ENCODE results near the gene CARF. TPM values are rescaled to one million over a fixed set of nuclear protein-coding genes. Genes with fewer than 3 reads are reported as not detected.

Gene CARF
- total and polyA plus RNA-seq, 2 donors (not counting 1 experiment from before 2014, with no cell fraction given) = 11.3 to 27.5 TPM

- DNase-seq (no peak), ATAC-seq (ENCODE audit: low read depth) (no peak)
- peaks cover 5% of the 10 kb centered on the region for H3K9me3 Mint-ChIP-seq (ENCODE audit: insufficient read depth)
- ChIA-PET POLR2A (no interaction called here), CTCF (interaction anchor here (1.2 kb wide), 1 partner anchor 9 kb away, joined by 3 read pairs; no protein-coding TSS in a partner anchor)
- Histone ChIP-seq H3K36me3 (replicated peaks in 1 of 2; ENCODE audit: control extremely low read depth in 1 of 2, control insufficient read depth in 1 of 2, extremely low read depth in 1 of 2, insufficient read depth in 2 of 2, low read length in 1 of 2) (peaks cover 8 to 22% of the 10 kb centered on the region in 2 experiments), H2AFZ (ENCODE audit: insufficient read depth, low read depth, low read length, poor library complexity, severe bottlenecking) (no peak overlapping the region), H4K20me1 (ENCODE audit: control insufficient read depth, insufficient read depth, low read length, poor library complexity, severe bottlenecking) (no peaks in the 10 kb centered on the region), H3K4me2 (replicated peaks; ENCODE audit: low read depth, low read length, poor library complexity, severe bottlenecking) (no peak overlapping the region), H3K79me2 (ENCODE audit: control insufficient read depth, insufficient read depth, low read length) (no peaks in the 10 kb centered on the region), H3K27ac (ENCODE audit: low read length in 2 of 2) (no peak overlapping the region), H3K4me3 (ENCODE audit: control extremely low read depth in 1 of 5, extremely low read depth in 1 of 5, insufficient read depth in 1 of 5, low read depth in 2 of 5, low read length in 4 of 5) (no peak overlapping the region), H3K9ac (ENCODE audit: low read length) (no peak overlapping the region), H3K9me3 (ENCODE audit: control extremely low read depth in 1 of 3, control insufficient read depth in 2 of 3, insufficient read depth in 1 of 3, low read length in 2 of 3) (peaks cover 0 to 3% (median 0%) of the 10 kb centered on the region in 3 donors), H3K4me1 (ENCODE audit: control insufficient read depth in 2 of 2, insufficient read depth in 2 of 2, low read length in 2 of 2) (no peaks in the 10 kb centered on the region), H3K27me3 (replicated peaks in 1 of 4; ENCODE audit: control extremely low read depth in 1 of 4, control insufficient read depth in 3 of 4, insufficient read depth in 4 of 4, low read length in 3 of 4) (no peaks in the 10 kb centered on the region)
- no CpG with 5 or more reads among the region's 4 CpGs for WGBS (ENCODE audit: insufficient coverage)
- no peak for TF ChIP-seq EZH2 (IDR thresholded peaks at IDR 0.05; ENCODE audit: borderline replicate concordance, insufficient read depth, low read depth, low read length, poor library complexity, severe bottlenecking)
- TF ChIP-seq CTCF (IDR thresholded peaks at IDR 0.05) = no peak
- no peak overlapping the region for H3K27ac Mint-ChIP-seq
- H3K4me3 Mint-ChIP-seq = no peak overlapping the region
- intact Hi-C loops (cut with micrococcal nuclease) = no loop called here
- no peaks in the 10 kb centered on the region for H3K4me1 Mint-ChIP-seq
- H3K27me3 Mint-ChIP-seq = no peaks in the 10 kb centered on the region
These were observed 29.7 kb downstream of the CARF start for GRCh38 chr2:202941771-202942170.

GRCh38 chr2:202944408-202944807 lies 32.3 kb downstream of the CARF start:
- Mint-ChIP-seq H3K9me3 (ENCODE audit: insufficient read depth) (peaks cover 10% of the 10 kb centered on the region), H3K27ac (no peak overlapping the region), H3K27me3 (no peaks in the 10 kb centered on the region), H3K4me1 (no peaks in the 10 kb centered on the region), H3K4me3 (no peak overlapping the region)
- TF ChIP-seq CTCF (IDR thresholded peaks at IDR 0.05) = no peak
- no peak for TF ChIP-seq EZH2 (IDR thresholded peaks at IDR 0.05; ENCODE audit: borderline replicate concordance, insufficient read depth, low read depth, low read length, poor library complexity, severe bottlenecking)
- no CpG with 5 or more reads among the region's 1 CpG for WGBS (ENCODE audit: insufficient coverage)
- no peak overlapping the region for H2AFZ ChIP-seq (ENCODE audit: insufficient read depth, low read depth, low read length, poor library complexity, severe bottlenecking)
- intact Hi-C loops (cut with micrococcal nuclease) = no loop called here
- peaks cover 3 to 16% of the 10 kb centered on the region in 2 experiments for H3K36me3 ChIP-seq (replicated peaks in 1 of 2; ENCODE audit: control extremely low read depth in 1 of 2, control insufficient read depth in 1 of 2, extremely low read depth in 1 of 2, insufficient read depth in 2 of 2, low read length in 1 of 2)
- peaks cover 0 to 9% (median 1%) of the 10 kb centered on the region in 3 donors for H3K9me3 ChIP-seq (ENCODE audit: control extremely low read depth in 1 of 3, control insufficient read depth in 2 of 3, insufficient read depth in 1 of 3, low read length in 2 of 3)
- H3K4me2 ChIP-seq (replicated peaks; ENCODE audit: low read depth, low read length, poor library complexity, severe bottlenecking) = no peak overlapping the region
- no peaks in the 10 kb centered on the region for H3K27me3 ChIP-seq (replicated peaks in 1 of 4; ENCODE audit: control extremely low read depth in 1 of 4, control insufficient read depth in 3 of 4, insufficient read depth in 4 of 4, low read length in 3 of 4)
- ChIA-PET POLR2A (no interaction called here), CTCF (no interaction called here)
- no peak overlapping the region for H3K4me3 ChIP-seq (ENCODE audit: control extremely low read depth in 1 of 5, extremely low read depth in 1 of 5, insufficient read depth in 1 of 5, low read depth in 2 of 5, low read length in 4 of 5)
- H3K9ac ChIP-seq (ENCODE audit: low read length) = no peak overlapping the region
- H3K4me1 ChIP-seq (ENCODE audit: control insufficient read depth in 2 of 2, insufficient read depth in 2 of 2, low read length in 2 of 2) = no peaks in the 10 kb centered on the region
- DNase-seq (no peak), ATAC-seq (ENCODE audit: low read depth) (no peak)
- no peaks in the 10 kb centered on the region for H3K79me2 ChIP-seq (ENCODE audit: control insufficient read depth, insufficient read depth, low read length)
- H4K20me1 ChIP-seq (ENCODE audit: control insufficient read depth, insufficient read depth, low read length, poor library complexity, severe bottlenecking) = no peaks in the 10 kb centered on the region
- no peak overlapping the region for H3K27ac ChIP-seq (ENCODE audit: low read length in 2 of 2)
